ENCODE data around the gene LEUTX.
"Not testable (repeated sequence)": the region's sequence is repeated elsewhere in the genome, so short reads cannot be mapped to it uniquely, and the experiment has no call there.

Gene LEUTX

DNA sequence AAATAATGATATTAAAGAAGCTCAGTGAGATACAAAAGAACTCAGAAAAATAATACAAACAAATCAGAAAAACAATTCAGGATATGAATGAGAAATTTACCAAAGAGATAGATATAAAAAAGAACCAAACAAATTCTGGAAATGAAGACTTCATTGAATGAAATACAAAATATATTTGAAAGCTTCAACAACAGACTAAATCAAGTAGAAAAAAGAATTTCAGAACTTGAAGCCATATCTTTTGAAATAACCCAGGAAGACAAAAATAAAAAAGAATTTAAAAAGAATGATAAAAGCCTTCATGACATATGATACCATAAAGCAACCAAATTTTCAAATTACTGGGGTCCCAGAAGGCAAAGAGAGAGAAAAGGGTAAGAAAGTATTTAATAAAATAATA, 9.6 kb downstream of the LEUTX start:
- DNase-seq = no peak

DNA sequence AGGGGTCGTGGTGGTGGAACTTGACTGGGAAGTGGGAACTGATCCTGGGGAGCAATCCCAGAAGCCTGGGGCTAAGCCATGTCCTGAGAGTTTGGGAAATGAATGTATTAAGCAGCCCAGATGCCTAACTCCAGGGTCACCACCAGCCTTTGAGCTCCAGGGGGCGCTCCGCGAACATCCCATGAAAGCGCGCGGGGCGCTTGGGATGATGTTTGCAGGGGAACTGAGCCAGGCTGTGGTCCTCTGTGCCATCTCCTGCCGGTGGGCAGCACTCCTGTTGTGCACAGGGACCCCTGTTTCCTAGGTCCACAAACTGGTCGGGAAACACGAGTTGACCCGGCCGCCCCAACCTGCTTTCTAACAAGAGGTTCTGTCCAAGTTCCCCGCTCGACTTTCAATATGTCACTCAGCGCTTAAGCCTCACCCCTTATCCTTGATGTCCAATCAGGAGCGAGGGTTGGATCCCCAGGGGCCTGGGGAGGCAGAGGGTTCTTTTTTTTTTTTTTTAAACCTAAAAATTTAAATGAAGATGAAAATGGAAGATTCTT, 14.4 kb downstream of the LEUTX start:
- DNase-seq = peak; percentile 74

DNA sequence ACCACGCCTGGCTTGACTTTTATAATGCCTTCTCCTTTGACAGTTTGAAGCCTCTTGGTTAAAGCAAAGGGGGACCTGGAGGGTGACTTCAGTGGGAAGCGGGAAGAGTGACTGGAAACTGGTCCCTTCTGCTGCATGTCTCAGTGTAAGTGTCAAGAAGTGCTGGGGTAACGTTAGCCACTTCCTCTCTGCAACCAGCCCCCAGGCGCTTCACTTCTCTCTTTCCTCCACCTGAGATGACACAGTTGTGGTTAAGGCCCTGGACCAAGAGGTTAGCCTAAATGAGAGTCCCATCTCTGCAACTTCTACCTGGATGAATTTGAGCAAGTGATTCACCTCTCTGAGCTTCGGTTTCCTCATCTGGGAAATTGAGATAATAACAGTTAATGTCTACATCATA, 16.3 kb downstream of the LEUTX start:
- no peak for DNase-seq

- no peak for DNase-seq
Observed at GRCh38 chr19:39796000-39796498, 17.4 kb downstream of the LEUTX start.

- DNase-seq = no peak
Observed at GRCh38 chr19:39797083-39797482, 18.4 kb downstream of the LEUTX start.

DNA sequence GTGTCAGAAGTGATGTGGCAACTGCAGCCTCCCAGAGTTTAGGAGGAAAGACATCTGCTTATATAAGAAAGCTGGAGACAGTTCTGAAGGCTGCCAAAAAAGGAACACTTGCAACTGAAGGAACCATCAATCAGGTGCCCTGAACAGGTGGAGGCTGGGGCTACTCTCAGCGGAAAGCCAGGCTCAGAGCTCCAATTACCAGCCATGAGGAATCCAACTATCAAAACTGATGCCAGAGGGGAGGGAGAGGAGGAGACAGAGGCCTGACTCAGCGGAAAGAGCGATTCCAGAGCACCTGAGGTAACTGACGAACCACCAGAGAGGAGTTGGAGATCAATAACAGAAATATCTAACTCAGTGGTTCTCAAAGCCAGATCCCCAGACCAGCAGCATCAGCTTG, 24.3 kb downstream of the LEUTX start:
- no peak for DNase-seq

DNA sequence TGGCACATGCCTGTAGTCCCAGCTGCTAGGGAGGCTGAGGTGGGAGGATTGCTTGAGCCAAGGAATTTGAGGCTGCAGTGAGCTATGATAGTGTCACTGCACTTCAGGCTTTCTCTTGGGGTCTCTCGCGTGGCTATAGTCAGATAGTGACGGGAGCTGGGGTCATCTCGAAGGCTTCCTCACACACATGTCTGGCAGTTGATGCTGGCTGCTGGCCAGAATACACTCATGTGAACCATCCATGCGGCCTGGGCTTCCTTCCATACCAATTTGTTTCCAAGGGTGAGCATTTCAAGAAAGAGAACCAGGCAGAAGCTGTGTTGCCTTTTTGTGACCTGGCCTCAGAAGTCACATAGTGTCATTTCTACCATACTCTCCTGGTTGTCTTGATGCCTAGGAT, 26.4 kb downstream of the LEUTX start:
- no peak for DNase-seq

DNA sequence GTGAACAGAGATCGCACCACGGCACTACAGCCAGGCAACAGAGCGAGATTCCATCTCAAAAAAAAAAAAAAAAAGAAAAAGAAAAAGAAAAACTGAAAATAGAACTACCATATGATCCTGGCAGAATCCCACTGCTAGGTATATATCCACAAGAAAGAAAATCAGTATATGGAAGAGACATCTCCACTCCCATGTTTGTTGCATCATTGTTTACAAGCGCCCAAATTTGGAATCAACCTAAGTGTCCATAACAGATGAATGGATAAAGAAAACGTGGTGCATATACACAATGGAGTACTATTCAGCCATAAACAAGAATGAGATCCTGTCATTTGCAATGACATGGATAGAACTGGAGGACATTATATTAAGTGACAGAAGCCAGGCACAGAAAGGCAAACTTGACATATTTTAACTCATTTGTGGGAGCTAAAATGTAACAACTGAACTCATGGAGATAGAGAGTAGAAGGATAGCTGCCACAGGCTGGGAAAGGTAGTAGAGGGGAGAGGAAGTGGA, 29.3 kb downstream of the LEUTX start:
- no peak for DNase-seq

- not testable (repeated sequence) for DNase-seq
Observed at GRCh38 chr19:39808688-39809087, 30.0 kb downstream of the LEUTX start.

- DNase-seq = no peak
Observed at GRCh38 chr19:39809368-39809767, 30.7 kb downstream of the LEUTX start.

DNA sequence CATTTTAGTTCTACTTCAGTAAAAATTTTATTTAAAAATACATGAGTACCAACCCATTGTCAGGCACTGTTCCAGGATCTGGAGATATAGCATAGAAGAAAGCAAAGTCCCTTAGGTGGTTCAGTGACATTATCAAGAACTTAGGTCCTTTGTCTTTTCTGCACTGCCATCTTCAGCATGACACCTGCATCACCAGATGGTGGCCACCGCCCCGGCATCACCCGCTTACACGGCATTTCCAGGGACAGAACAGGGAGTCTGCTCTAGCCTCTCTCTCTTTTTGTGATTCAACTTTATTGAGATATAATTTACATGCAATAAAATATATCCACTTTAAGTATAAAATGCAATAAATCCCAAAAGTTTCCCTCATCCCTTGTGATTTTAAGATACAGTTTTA, 31.8 kb downstream of the LEUTX start:
- DNase-seq = no peak

DNA sequence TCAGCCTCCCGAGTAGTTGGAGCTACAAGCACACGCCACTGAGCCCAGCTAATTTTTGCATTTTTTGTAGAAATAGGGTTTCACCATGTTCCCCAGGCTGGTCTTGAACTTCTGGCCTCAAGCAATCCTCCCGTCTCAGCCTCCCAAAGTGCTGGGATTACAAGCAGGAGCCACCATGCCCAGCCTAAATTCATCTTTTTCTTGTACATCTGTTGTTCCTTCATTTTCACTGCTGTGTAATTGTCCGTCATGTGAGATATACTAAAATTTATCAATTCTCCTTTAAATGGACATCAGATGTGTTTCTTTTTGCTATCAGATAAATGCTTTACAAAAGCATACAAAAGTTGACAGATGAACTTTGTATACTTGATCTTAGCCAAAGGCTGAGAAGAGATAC, 32.4 kb downstream of the LEUTX start:
- no peak for DNase-seq

- no peak for DNase-seq
Observed at GRCh38 chr19:39813264-39813993, 34.8 kb downstream of the LEUTX start.

DNA sequence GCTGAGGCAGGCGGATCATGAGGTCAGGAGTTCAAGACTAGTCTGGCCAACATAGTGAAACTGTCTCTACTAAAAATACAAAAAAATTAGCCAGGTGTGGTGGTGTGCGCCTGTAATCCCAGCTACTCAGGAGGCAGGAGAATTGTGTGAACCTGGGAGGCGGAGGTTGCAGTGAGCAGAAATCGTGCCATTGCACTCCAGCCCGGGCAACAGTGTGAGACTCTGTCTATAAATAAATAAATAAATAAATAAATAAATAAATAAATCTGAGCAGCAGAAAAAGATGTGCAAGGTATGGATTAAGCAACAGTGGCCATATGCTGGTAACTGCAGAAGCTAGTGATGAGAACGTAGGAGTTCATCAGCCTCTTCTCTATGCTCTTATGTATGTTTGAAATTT, 35.5 kb downstream of the LEUTX start:
- DNase-seq = not testable (repeated sequence)

DNA sequence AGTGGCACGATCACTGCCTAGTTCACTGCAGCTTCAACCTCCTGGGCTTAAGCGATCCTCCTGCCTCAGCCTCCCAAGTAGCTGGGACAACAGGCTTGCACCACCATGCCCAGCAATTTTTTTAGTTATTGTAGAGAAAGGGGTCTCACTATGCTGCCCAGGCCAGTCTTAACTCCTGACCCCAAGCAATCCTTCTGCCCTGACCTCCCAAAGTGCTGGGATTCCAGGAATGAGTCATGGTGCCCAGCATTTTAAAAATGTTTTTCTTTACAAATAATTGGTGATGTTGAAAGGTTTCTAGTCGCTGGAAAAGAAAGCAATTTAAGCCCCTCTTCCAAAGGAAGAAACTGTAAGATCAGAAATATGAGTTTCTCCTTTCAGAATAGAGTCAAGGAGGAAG, 35.9 kb downstream of the LEUTX start:
- DNase-seq = no peak

GRCh38 chr19:39816287-39817048, 37.8 kb downstream of the LEUTX start:
- DNase-seq = no peak

DNA sequence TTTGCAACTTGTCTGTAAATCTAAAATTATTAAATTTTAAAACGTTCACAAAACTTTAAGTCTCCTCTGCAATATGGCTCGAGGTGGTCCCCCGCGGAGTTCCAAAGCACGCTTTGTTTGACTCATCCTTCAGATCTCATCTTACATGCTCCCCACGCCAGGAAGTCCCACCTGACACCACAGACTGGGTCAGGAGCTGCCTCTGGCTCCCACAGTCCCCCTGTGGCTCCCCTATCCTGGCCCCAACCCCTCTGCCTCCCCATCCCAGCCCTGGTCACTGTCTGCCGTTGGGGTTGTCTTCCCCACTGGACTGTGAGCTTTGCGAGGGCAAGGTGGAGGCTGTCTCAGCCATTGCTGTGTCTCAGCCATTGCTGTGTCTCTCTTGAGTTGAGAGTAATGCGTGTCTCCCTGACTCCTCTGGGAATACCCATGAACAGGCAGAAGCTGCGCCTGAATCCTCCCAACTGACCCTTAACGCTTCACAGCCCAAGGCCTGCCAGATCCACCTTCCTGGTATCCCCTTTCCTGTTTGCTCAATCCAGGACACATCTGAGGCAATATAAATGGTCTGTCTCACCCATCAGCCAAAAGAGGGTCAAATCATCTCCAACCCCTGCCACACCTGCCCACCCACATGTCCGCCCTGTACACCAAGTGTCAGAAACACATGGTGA, 39.4 kb downstream of the LEUTX start:
- DNase-seq = no peak

GRCh38 chr19:39818626-39819097, 40.0 kb downstream of the LEUTX start:
- DNase-seq = no peak

- DNase-seq = no peak
Observed at GRCh38 chr19:39819786-39820185, 41.1 kb downstream of the LEUTX start.

DNA sequence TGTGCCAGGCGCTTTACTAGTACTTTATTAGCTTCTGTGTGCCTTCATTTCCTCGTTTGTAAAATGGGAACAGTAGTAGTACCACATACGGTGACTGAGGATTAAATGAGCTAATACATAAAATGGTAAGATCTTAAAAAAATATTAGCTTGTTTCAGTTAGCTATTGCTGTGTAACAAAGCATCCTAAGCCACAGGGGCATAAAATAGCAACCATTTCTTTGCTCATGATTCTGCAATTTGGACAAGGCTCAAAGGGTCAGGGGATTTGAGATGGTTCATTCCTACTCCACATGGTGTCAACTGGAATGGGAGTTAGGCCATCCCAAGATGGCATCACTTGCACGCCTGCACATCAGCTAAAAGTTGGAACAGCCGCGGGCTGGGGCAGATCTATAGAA, 42.0 kb downstream of the LEUTX start:
- DNase-seq = no peak

GRCh38 chr19:39823686-39824085, 45.0 kb downstream of the LEUTX start:
- DNase-seq = no peak

DNA sequence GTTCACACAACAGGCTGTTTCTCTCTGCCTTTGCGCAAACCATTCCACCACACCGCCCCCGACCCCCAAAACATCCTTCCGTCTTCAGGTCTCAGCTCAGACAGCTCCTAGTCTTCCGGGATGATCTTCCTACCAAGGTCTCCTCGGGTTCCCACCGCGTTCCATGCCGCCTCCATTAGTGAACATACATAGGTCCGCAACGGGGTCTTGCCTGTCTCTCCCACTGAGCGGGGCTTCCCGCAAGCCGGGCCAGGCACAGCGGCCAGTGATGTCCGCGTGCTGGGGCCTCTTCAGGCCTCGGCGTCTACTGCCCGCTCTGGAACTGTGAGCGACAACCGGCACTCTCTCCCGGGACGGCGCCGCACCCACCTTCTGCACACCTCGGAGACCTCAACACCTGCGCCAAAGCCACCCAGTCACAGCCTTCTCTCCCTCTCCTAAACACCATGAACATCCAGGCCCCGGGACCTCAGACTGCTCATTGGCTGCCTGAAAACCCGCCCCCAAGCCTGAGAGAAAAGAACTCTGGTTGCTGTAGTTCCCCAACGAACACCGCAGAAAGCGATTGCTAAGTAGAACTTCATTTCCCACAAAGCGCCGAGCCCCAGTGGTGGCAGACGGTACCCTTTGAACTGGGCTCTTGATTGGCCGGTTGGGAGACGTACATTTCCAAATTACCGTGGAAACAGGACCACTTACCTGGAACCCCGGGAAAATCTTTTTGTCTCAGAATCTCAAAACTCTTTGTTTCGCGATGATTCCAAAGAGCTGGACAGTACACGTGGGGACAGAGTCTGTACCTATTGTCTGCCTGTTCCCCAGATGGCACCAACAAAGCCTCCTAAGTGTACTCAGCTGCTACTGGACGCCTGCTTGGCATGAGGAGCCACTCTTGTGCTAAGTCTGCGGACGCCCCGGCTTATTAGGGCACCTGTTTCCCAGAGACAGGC, 45.8 kb downstream of the LEUTX start:
- DNase-seq = peak; percentile 89
